ENCODE results near the gene ZBTB7C. TPM values are rescaled to one million over a fixed set of nuclear protein-coding genes. Genes with fewer than 3 reads are reported as not detected.

ZBTB7C gene
- polyA plus RNA-seq, 2 of the 4 experiments (the other 2 are of a cell fraction), result 0.10 to 0.12 TPM

DNA sequence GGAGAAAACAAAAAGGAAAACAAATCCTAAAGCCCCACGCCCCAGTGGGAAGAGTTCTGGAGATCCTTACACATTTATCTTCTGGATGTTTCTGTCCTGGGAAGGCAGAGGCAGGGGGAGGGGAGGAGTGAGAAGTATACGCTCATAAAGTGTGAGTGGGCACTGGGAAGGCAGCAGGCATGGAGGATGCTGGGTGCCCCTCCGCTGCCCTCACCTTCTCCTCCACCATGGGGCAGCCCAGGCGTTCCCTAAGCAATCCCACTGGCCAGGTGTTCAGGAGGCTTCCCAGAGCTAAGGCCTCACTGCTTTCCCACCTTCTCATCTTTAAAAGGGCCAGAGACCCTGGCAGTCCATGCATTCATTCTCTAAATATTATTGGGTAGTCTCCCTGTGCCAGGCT, 366.8 kb downstream of the ZBTB7C start:
- Histone ChIP-seq H3K27ac (no peak overlapping the region), H3K4me2 (no peak overlapping the region), H3K4me3 (no peak overlapping the region), H3K9me3 (0 out of 3 replicates have a peak, but pooled peaks cover 3% of the 10 kb centered on the region), H3K4me1 (no peaks in the 10 kb centered on the region)
- 24% methylated on average over 4 of the region's 4 CpGs for whole genome bisulfite sequencing (ENCODE audit: missing lambda C conversion rate)
- TF ChIP-seq HOXA7 (CRISPR knock-in tag; IDR thresholded peaks at IDR 0.05) (no peak), HEYL (CRISPR knock-in tag; IDR thresholded peaks at IDR 0.05) (no peak), ZNF302 (CRISPR knock-in tag; IDR thresholded peaks at IDR 0.05) (no peak), FOXS1 (CRISPR knock-in tag; IDR thresholded peaks at IDR 0.05) (no peak)
- TF ChIP-seq, protein P1, sequence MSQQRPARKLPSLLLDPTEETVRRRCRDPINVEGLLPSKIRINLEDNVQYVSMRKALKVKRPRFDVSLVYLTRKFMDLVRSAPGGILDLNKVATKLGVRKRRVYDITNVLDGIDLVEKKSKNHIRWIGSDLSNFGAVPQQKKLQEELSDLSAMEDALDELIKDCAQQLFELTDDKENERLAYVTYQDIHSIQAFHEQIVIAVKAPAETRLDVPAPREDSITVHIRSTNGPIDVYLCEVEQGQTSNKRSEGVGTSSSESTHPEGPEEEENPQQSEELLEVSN (IDR thresholded peaks at IDR 0.05; ENCODE audit: borderline replicate concordance, low read depth), result no peak
- TF ChIP-seq, protein P2, sequence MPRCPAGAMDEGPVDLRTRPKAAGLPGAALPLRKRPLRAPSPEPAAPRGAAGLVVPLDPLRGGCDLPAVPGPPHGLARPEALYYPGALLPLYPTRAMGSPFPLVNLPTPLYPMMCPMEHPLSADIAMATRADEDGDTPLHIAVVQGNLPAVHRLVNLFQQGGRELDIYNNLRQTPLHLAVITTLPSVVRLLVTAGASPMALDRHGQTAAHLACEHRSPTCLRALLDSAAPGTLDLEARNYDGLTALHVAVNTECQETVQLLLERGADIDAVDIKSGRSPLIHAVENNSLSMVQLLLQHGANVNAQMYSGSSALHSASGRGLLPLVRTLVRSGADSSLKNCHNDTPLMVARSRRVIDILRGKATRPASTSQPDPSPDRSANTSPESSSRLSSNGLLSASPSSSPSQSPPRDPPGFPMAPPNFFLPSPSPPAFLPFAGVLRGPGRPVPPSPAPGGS (IDR thresholded peaks at IDR 0.05), result no peak
- TF ChIP-seq, protein P3, sequence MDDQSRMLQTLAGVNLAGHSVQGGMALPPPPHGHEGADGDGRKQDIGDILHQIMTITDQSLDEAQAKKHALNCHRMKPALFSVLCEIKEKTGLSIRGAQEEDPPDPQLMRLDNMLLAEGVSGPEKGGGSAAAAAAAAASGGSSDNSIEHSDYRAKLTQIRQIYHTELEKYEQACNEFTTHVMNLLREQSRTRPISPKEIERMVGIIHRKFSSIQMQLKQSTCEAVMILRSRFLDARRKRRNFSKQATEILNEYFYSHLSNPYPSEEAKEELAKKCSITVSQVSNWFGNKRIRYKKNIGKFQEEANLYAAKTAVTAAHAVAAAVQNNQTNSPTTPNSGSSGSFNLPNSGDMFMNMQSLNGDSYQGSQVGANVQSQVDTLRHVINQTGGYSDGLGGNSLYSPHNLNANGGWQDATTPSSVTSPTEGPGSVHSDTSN (IDR thresholded peaks at IDR 0.05), result no peak
- ATAC-seq (no peak), FAIRE-seq (no peak), DNase-seq (ENCODE audit: low read depth in 1 of 2, low spot score in 1 of 2) (no peak)
- POLR2A ChIA-PET, result no interaction called here
- CTCF ChIA-PET, result no interaction called here

DNA sequence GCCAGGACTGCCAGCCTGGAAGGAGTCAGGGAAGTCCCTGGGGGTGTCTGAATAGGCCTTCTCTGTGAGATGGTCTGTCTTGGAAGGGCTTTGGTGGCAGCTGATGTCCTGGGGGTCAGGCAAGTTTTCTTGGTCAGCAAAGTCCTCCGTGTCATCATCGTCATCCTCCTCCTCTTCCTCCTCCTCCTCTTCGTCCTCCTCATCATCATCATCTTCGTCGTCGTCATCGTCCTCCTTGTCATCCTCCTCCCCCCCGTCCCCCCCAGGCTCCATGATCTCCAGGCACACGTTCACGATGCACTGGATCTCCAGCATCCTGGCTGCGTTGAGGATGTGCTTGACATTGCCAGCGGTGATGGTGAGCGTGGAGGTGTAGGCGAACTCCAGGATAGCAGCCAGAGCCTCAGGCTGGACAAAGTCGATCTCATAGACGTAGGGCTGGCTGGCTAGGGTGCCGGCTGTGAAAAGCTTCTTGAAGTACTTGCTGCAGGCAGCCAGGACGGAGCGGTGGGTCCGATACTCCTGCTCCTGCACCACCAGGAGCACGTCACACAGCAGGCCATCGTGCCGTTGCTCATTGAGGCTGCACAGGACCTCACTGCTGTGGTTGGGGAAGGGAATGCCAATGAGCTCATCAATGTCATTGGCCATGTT, 368.6 kb downstream of the ZBTB7C start:
- no peak for ATAC-seq
- 71% methylated on average over 11 of the region's 23 CpGs for WGBS (ENCODE audit: missing lambda C conversion rate)
- TF ChIP-seq MAZ (IDR thresholded peaks at IDR 0.05; ENCODE audit: borderline replicate concordance, low read depth, low read length) (no peak), TP53 (CRISPR knock-in tag; IDR thresholded peaks at IDR 0.05) (no peak), RAD21 (conservative IDR thresholded peaks at IDR 0.05 in 1 of 2, IDR thresholded peaks at IDR 0.05 in 1 of 2) (no peak), EHF (CRISPR knock-in tag; IDR thresholded peaks at IDR 0.05) (no peak), SREBF2 (IDR thresholded peaks at IDR 0.05) (no peak)
- H3K27ac ChIP-seq, result no peak overlapping the region
- 0 out of 3 replicates have a peak, but pooled peaks cover 3% of the 10 kb centered on the region for H3K9me3 ChIP-seq
- POLR2A ChIA-PET, result no interaction called here
- H3K4me1 ChIP-seq, result no peaks in the 10 kb centered on the region
- no peak overlapping the region for H3K4me3 ChIP-seq
- DNase-seq (ENCODE audit: low read depth in 1 of 2, low spot score in 1 of 2), result no peak
- H3K4me2 ChIP-seq, result no peak overlapping the region
- CTCF ChIA-PET, result interaction anchor here (1.7 to 13.3 kb wide), 2 partner anchors 10 to 401 kb away, joined by 6 to 175 read pairs; no protein-coding TSS in a partner anchor
- no peak for FAIRE-seq

DNA sequence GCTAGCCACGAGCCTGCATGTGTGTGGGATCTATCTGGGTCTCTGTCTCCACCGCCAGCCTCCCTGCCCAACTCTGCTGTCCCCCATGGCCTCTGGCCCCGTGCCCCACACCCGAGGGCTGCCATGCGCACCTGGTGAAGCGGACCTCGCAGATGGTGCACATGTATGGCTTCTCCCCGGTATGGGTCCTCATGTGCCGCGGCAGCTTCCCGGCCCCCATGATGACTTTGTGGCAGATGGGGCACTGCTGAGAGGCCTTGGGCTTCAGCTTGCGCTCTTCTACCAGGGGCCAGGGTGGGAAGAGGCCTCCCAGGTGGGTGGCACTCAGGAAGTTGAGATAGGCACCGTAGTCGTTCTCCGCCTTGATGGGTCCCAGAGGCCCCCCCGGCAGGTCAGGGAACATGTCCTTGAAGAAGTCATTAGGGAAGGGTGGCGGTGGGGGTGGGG, 369.4 kb downstream of the ZBTB7C start:
- Histone ChIP-seq H3K4me1 (no peaks in the 10 kb centered on the region), H3K4me2 (no peak overlapping the region), H3K4me3 (no peak overlapping the region), H3K27ac (no peak overlapping the region), H3K9me3 (0 out of 3 replicates have a peak, but pooled peaks cover 3% of the 10 kb centered on the region)
- 74% methylated on average over 13 of the region's 17 CpGs for WGBS (ENCODE audit: missing lambda C conversion rate)
- DNase-seq (ENCODE audit: low read depth in 1 of 2, low spot score in 1 of 2) (no peak), FAIRE-seq (no peak), ATAC-seq (no peak)
- POLR2A ChIA-PET, result no interaction called here
- TF ChIP-seq MAZ (IDR thresholded peaks at IDR 0.05; ENCODE audit: borderline replicate concordance, low read depth, low read length) (no peak), HOXB5 (CRISPR knock-in tag; IDR thresholded peaks at IDR 0.05) (no peak), NPAS2 (CRISPR knock-in tag; IDR thresholded peaks at IDR 0.05; ENCODE audit: borderline replicate concordance) (no peak), RARB (CRISPR knock-in tag; IDR thresholded peaks at IDR 0.05) (no peak), ZC3H11A (IDR thresholded peaks at IDR 0.05) (no peak), EHMT2 (IDR thresholded peaks at IDR 0.05; ENCODE audit: low read depth) (no peak), SREBF2 (IDR thresholded peaks at IDR 0.05) (no peak), CBX2 (IDR thresholded peaks at IDR 0.05; ENCODE audit: borderline replicate concordance, low read depth) (no peak), ESRRA (IDR thresholded peaks at IDR 0.05; ENCODE audit: borderline replicate concordance, low read length) (no peak), ZFP36 (IDR thresholded peaks at IDR 0.05; ENCODE audit: borderline replicate concordance, partially characterized antibody) (no peak), SMC3 (IDR thresholded peaks at IDR 0.05) (no peak), RNF2 (IDR thresholded peaks at IDR 0.05; ENCODE audit: borderline replicate concordance, low read depth) (no peak), POLR2A (IDR thresholded peaks at IDR 0.05; ENCODE audit: low read length) (no peak), EHF (CRISPR knock-in tag; IDR thresholded peaks at IDR 0.05) (no peak), RCOR1 (IDR thresholded peaks at IDR 0.05; ENCODE audit: low read depth, low read length) (no peak), FOSB (CRISPR knock-in tag; IDR thresholded peaks at IDR 0.05) (no peak)
- TF ChIP-seq, protein P1 (IDR thresholded peaks at IDR 0.05; ENCODE audit: borderline replicate concordance, low read depth), result no peak
- TF ChIP-seq, protein P4, sequence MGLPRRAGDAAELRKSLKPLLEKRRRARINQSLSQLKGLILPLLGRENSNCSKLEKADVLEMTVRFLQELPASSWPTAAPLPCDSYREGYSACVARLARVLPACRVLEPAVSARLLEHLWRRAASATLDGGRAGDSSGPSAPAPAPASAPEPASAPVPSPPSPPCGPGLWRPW (IDR thresholded peaks at IDR 0.05), result no peak
- TF ChIP-seq, protein P5, sequence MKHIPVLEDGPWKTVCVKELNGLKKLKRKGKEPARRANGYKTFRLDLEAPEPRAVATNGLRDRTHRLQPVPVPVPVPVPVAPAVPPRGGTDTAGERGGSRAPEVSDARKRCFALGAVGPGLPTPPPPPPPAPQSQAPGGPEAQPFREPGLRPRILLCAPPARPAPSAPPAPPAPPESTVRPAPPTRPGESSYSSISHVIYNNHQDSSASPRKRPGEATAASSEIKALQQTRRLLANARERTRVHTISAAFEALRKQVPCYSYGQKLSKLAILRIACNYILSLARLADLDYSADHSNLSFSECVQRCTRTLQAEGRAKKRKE (CRISPR knock-in tag; IDR thresholded peaks at IDR 0.05; ENCODE audit: low read depth), result no peak
- TF ChIP-seq, protein P6, sequence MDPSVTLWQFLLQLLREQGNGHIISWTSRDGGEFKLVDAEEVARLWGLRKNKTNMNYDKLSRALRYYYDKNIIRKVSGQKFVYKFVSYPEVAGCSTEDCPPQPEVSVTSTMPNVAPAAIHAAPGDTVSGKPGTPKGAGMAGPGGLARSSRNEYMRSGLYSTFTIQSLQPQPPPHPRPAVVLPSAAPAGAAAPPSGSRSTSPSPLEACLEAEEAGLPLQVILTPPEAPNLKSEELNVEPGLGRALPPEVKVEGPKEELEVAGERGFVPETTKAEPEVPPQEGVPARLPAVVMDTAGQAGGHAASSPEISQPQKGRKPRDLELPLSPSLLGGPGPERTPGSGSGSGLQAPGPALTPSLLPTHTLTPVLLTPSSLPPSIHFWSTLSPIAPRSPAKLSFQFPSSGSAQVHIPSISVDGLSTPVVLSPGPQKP (IDR thresholded peaks at IDR 0.05; ENCODE audit: low read depth, low read length), result no peak
- CTCF ChIA-PET, result interaction anchor here (0.6 to 13.3 kb wide), 4 partner anchors 9 to 402 kb away, joined by 3 to 175 read pairs (median 4); no protein-coding TSS in a partner anchor

Data from A549 (cell line).